GM11168 (cell line): ENCODE results near the gene CAB39.

ENCODE experiments used
- in situ Hi-C: fragments of 300-500 bp; cut with MboI; formaldehyde crosslinking; loops from one replicate; pipeline ENCODE4 v1.12.0; 2022; ENCODE audit warnings: low sequenced_read_pairs; ENCODE audit not compliant: unreplicated experiment

Gene CAB39

DNA sequence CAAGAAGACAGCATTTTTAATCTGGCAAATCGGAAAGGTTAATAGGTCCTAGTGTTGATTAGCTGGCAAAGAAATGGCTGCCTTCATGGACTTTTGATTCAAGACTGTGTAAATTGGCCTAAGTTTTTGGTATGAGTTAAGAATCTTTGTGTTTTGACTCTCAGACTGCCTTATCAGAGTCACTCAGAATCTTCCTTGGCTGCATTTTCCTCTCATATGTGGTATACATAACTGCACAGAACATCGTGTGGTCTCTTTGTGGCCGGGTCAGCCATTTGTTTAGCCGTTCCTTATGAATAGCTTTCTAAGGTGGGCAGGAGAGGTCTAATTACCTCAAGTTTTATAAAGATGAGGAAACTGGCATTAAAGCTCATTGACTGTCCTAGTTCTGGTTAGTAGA lies 30.1 kb downstream of the CAB39 start:
- in situ Hi-C loops = no loop called here

DNA sequence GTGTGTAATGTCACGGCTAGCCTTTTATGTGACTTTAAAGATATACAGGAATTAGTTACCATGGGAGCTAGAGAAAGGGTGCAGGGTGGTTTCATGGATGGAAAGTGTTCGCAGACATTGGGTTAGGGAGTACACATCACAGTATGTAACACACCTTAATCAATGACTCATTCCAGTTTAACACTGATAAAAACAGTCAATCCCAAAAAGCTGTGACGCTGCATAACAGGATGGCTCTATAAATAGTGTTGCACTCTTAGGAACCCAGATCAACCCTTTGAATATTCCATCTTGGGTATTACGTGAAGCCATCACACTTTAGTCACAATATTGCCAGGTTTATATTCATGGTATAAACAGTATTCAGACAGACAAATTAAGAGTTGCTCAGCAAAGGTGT lies 33.6 kb downstream of the CAB39 start:
- in situ Hi-C loops = no loop called here

DNA sequence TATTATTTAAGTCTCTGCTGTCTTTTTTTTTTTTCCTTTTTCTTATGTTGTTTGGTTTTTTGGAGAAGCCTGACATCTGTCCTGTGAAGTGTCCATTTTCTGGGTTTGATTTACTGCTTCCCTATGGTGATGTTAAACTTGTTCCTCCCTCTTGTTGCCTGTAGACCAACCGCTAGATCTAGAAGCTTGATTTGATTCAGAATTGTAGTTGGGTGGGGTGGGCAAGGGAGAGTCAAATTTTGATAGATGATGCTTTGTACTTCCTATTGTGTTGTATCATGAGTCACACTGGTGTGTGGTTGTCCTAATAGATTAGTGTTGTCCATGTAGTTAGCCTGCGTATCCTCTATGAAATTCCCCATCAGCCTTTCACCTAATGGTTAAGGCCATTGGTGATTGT lies 35.4 kb downstream of the CAB39 start:
- in situ Hi-C loops = no loop called here

- in situ Hi-C loops = no loop called here
These were observed 36.5 kb downstream of the CAB39 start for GRCh38 chr2:230749111-230749510.

GRCh38 chr2:230751062-230751461 lies 38.4 kb downstream of the CAB39 start:
- in situ Hi-C loops = no loop called here

DNA sequence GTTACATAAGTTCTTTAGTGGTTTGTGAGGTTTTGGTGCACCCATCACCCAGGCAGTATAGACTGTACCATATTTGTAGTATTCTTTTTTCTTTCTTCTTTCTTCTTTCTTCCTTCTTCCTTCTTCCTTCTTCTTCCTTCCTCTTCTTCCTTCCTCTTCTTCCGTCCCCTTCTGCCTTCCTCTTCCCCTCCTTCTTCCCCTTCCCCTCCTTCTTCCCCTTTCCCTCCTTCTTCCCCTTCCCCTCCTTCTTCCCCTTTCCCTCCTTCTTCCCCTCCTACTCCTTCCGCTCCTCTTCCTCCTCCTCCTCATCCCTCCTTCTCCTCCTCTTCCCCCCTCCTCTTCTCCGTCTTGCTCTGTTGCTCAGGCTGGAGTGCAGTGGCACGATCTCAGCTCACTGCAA lies 41.6 kb downstream of the CAB39 start:
- in situ Hi-C loops = no loop called here

- in situ Hi-C loops = no loop called here
These were observed 44.8 kb downstream of the CAB39 start for GRCh38 chr2:230757476-230757875.

GRCh38 chr2:230758566-230759480 lies 46.2 kb downstream of the CAB39 start:
- in situ Hi-C loops = no loop called here

DNA sequence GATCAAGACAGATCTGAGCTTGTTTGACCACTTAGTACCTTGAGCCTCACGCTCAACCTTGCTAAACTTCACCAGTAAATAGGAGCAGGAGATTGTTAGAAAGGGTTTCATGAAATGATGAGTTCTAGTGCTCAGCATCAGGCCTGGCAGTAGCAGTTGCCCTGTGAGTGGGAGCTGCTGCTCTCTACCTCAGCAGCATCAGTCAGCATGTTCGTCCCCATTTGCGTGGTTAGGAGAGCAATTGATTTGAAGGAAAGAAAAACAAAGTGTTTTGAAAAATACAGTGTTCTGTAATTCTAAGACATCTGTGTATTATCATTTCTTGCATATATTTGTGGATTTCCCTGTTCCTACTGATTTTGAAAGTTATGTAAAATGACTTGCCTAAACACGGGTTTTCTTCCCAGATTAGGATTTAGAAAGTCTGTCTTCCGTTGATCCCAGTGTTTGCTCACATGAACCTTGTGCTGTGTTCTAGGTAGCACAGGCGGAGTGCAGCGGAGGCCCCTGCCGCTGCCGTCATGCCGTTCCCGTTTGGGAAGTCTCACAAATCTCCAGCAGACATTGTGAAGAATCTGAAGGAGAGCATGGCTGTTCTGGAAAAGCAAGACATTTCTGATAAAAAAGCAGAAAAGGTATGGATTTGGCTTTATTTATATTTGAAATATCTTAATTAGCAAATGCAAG lies 47.0 kb downstream of the CAB39 start:
- in situ Hi-C loops = no loop called here

DNA sequence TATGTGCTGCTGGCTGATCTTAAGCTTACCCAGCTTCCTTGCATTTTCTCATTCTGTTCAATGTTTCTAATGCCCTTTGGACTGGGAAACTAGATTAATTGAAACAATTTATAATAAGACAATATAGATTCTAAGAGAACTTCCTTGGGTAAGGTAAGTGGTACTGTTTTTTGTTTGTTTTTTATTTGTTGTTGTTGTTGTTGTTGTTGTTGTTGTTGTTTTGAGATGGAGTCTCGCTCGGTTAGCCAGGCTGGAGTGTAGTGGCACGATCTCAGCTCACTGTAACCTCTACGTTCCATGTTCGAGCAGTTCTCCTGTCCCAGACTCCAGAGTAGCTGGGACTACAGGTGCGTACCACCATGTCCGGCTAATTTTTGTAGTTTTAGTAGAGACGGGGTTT lies 49.1 kb downstream of the CAB39 start:
- in situ Hi-C loops = no loop called here

DNA sequence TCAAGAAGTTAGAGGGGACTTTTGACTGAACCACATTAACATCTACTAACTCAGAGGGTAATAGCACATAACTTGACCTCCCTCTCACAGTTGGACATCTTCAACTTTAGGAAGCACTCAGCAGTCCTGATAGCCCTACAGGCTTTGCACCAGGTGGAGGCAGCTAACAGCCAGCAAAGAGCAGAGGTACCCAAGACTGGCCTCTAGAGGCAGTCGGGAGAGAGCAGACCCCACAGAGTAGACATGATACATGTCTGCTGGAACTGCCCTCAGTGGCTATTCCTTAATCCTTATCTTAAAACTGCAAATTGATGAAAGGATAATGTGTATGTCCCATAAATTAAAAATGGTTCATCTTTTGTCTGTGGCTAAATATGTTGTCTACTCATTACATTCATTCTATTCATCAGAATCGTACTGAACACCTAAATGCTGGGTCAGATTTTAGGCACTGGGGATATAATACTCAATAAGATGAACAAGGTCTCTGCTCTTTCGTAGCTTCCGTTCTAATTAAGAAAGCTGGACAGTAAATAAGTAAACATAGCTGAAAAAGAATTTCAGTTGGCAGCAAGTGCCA lies 49.8 kb downstream of the CAB39 start:
- in situ Hi-C loops = no loop called here

DNA sequence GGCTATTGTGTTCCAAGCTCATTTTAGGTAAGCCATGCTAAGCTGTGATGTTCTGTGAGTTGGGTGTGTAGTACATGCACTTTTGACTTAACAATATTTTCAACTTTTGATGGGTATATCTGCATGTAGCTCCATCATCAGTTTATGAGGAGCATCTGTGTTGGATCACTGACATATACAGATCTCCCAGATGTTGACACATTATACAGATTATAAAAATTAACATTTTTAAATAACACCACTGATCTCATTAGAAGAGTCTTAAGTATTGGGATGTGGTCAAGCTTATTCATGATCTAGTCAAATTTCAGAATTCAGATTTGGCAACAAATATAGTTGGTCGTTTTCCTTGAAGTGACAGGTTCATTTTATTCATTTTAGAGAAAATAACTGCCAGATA lies 51.7 kb downstream of the CAB39 start:
- in situ Hi-C loops = no loop called here

DNA sequence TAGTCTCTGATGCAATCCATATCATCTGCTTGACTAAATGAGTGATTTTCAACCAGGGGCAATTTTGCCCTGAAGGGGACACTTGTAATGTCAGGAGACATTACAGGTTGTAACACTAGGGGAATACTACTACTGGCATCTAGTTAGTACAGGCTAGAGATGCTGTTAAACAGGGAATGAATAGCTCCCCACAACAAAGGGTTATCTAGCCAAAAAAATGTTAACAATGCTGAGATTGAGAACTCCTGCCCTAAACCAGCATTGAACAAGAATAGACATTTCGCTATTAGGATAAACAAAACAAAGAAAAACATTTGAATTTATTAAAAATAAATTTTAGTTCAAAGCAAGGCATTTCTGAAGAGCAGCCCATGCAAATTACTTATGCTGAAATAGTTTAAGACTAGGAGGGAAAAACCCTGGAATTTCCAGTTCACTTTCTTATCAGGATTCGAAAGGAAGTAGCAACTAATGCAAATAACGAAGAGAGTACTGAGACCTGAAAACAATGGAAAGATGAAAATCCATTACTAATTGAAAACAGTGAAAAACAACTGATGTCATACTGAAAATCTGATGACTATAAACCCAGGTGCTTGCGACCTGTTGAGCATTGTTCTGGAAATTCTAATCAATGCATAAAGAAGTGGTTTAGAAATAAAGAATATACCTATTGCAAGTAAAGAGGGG lies 53.1 kb downstream of the CAB39 start:
- in situ Hi-C loops = no loop called here

GRCh38 chr2:230767862-230768388 lies 55.3 kb downstream of the CAB39 start:
- in situ Hi-C loops = no loop called here

- in situ Hi-C loops = no loop called here
These were observed 58.2 kb downstream of the CAB39 start for GRCh38 chr2:230770804-230771203.

DNA sequence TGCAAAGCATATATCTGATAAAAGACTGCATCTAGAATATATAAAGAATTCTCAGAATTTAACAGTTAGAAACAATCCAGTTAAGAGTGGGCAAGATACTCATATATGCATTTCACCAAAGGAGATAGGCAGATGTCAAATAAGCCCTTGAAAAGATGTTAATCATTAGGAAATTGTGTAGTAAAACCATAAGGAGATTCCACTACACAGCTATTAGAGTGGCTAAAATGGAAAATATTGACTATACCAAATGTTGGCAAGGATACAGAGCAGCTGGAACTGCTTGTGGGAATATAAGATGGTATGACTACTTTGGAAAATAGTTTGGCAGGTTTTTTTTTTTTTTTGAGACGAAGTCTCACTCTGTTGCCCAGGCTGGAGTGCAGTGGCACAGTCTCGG lies 59.5 kb downstream of the CAB39 start:
- in situ Hi-C loops = no loop called here

DNA sequence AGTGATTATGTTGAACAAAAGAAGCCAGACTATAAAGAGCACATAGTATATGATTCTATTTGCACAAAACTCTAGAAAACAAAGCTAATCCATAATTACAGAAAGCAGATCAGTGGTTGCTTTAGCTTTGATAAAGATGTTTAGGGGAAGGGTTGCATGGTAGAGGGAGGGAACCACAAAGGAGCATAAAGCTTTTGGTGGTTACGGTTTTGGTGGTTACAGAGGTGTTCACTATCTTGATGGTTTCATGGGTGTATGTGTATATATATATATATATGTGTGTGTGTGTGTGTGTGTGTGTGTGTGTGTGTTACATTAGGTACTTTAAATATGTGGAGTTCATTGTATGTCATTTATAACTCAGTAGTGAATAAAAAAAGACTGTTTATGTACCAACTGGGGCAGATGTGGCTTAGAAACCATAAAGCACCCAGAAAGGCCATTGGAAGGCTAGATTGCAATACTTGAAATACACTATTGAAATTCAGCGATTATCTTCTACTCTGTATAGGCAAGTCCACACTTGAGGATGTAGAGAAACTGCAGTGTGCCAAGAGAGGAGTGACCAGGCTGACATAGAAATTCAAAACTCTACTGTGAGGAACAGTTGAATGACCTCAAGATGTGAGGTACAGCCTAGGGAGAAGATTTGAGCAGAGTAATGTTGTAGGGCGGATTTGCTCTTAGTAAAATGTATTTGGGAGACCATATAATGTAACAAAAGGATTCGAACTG lies 60.6 kb downstream of the CAB39 start:
- in situ Hi-C loops = no loop called here

GRCh38 chr2:230774348-230774951 lies 61.8 kb downstream of the CAB39 start:
- in situ Hi-C loops = no loop called here

DNA sequence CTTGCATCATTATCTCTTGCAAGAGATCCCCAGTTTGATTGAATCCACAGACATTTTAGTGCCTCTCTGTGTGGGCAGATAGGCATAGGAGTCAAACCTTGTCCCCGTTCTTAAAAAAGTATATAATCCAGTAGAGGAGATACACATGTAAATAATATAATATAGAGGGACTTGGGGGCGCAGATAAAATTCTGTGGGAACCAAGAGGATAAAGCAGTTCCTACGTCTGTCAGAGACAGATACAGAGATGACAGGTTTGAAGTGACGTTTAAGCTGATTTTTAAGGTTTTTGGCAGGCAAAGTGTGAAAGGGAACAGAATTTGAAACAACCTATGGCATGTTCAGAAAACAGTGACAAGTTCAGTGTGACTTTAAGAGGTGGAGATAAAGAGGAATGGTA lies 63.1 kb downstream of the CAB39 start:
- in situ Hi-C loops = no loop called here
